ENCODE measurements around the gene SFXN3. TPM values are rescaled to one million over a fixed set of nuclear protein-coding genes. Genes with fewer than 3 reads are reported as not detected.

Gene SFXN3
- total RNA-seq, 1 donor from 2014 or later = 46.5 TPM

DNA sequence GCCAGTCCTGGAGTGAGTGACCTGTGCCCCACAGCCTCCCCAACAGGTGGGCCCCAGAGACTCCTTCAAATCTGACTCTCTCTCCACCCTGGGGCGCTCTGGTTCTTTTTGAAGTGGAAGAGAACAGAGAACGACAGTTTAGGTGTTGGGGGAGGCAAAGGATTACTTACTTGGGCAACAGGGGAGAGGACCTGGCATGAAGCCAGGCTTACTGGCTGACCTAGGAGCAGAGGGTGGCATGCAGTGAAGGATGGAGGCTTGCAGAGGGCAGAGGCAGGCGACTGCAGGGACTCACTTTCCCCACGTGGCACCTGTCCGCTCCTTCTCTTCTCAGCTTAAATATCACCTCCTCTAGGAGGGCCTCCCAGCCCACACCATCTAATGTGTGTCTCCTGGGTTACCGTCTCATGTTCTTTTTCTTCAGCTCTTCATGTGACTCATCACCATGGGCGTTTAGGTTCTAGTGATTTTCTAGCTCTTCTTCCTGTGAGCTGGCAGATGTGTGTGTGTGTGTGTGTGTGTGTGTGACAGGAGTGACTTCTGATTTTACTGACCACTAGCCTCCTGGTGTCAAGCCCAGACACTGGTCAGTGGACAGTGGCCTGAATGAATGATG is 16.0 kb upstream of the SFXN3 start:
- DNase-seq (ENCODE audit: low spot score) = no peak

DNA sequence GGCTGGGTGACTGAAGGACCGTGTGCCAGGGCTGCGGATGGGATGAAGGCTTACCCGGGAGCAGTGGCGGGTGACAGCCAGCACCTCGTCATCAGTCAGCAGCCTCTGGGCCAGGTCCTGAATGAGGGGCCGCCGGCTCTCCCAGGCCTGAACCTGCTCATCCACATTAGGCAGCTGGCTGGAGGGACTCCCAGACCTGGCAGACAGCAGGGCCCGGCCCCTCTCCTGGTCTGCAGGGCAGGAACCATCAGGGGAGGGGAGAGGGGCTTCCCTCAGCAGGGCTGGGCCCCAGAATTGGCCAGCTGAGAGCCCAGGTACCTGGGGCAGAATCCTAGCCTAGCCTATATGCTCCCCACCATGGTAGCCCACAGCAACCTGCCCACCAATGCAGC is 15.5 kb upstream of the SFXN3 start:
- DNase-seq (ENCODE audit: low spot score) = no peak

DNA sequence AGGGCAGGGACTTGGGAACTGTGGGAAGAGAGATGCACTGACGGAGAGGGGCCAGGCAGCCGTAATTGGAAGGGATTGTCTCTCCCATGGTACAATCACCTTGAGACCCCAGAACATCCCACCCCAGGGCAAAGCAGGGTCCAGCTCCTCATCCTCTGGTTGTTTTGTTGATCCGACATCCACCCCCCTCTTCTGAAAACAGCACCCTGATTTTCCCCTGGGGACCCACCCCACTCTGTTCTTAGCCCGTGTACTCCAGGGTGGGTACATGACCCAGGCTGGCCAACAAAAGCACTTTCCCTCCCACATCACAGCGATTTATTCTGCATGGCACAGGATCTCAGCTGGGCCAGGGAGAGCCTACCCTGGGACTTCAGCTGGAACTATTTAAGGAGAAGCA is 14.2 kb upstream of the SFXN3 start:
- DNase-seq (ENCODE audit: low spot score) = no peak

GRCh38 chr10:101018118-101018599 is 12.9 kb upstream of the SFXN3 start:
- no peak for DNase-seq (ENCODE audit: low spot score)

- DNase-seq (ENCODE audit: low spot score) = peak; percentile 95
Observed at GRCh38 chr10:101018600-101019439, 12.2 kb upstream of the SFXN3 start.

- no peak for DNase-seq (ENCODE audit: low spot score)
Observed at GRCh38 chr10:101019440-101019703, 11.7 kb upstream of the SFXN3 start.

GRCh38 chr10:101020427-101021075 is 10.5 kb upstream of the SFXN3 start:
- no peak for DNase-seq (ENCODE audit: low spot score)

- DNase-seq (ENCODE audit: low spot score) = no peak
Observed at GRCh38 chr10:101021239-101021638, 9.8 kb upstream of the SFXN3 start.

GRCh38 chr10:101021692-101022251 is 9.3 kb upstream of the SFXN3 start:
- no peak for DNase-seq (ENCODE audit: low spot score)

DNA sequence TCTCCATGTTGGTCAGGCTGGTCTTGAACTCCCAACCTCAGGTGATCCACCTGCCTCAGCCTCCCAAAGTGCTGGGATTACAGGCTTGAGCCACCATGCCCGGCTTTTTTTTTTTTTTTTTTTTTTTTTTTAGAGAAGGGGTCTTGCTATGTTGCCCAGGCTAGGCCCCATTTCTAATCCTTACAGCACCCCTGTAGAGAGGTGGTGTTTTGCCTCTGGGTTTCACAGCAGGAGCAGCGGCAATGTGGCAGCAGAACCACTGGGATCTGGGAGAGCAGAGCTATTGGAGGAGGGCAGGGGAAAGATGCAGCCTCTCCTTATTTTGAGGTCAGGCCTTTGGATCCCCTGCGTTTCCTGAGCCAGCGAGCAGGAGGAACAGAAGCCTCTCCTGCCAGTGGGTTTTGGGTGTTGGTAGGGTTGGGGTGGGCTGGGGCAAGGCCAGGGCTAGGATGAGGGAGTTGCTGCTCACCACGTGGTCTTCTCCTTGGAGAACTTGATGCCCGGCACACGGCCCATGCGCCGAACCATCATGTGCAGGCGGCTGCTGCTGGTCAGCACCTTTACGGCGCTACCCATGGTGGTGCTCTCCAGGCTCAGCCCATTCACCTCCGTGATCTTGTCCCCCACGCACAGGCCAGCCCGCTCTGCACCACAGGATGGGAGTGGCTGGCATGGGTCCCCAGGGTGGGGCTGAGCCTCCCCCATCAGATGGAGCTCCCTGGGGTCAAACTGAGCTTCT is 7.9 kb upstream of the SFXN3 start:
- no peak for DNase-seq (ENCODE audit: low spot score)

DNA sequence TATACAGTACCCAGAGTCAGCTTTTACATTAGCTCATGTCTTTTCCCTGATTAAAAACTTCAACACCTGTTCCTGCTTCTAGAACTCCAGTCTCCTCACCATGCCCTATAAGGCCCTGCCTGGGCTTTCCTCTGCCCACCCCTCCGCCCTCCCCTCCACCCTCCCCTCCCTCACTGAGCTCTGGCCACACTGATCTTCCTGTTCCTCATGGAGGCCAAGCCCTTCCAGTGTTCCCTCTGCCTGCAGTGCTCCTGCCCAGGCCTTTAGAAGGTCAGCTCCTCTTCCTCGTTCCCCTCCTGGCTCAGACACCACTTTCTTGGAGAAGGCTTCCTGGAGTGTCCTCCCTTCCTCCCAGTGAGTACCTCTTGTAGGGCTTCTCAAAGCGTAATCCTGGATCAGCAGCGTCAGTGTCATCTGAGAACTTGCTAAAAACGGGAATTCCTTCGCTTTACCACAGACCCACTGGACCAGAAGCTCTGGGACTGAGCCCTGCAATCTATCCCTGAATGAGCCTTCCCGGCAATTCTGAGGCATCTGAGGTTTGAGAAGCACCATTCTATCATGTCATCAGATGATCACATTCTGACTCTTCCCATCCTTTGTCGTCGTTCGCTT is 3.8 kb upstream of the SFXN3 start:
- DNase-seq (ENCODE audit: low spot score) = no peak

GRCh38 chr10:101028446-101029337 is 2.3 kb upstream of the SFXN3 start:
- no peak for DNase-seq (ENCODE audit: low spot score)

DNA sequence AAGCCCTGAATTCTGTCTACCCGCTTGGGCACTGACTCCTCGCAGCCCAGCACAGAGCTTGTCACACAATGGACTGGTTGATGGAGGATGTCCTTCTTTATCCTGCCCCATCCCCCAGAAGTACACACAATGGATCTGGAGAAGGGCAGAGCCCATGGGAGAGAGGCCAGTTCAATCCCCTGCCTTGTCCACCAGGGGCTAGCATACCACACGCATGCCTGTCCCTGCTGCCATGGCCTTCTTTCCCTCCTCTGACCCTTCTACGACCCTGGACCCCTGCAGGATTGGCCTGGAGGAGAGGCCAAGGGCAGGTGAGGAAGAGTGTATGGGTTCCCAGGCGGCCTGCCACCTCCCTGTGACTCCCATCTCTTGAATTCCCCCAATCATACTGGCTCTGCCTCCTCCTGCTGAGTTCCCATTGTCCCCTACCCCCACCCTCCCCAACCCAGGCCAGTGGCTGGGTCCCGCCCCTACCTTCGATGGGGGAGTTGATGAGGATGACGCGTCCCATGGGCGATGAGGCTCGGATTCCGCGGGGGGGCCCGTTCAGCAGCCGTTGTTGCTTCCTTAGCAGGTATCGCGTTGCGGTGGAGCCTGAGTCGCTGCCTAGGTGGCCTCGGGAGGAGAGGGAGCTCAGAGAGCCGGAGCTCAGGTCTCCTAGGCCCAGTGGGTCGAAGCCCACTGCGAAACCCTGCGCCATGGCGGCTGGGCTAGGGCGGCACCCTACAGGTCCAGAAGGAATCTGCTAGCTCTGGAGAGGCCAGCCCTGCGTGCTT is 1.3 kb upstream of the SFXN3 start:
- DNase-seq (ENCODE audit: low spot score) = no peak

DNA sequence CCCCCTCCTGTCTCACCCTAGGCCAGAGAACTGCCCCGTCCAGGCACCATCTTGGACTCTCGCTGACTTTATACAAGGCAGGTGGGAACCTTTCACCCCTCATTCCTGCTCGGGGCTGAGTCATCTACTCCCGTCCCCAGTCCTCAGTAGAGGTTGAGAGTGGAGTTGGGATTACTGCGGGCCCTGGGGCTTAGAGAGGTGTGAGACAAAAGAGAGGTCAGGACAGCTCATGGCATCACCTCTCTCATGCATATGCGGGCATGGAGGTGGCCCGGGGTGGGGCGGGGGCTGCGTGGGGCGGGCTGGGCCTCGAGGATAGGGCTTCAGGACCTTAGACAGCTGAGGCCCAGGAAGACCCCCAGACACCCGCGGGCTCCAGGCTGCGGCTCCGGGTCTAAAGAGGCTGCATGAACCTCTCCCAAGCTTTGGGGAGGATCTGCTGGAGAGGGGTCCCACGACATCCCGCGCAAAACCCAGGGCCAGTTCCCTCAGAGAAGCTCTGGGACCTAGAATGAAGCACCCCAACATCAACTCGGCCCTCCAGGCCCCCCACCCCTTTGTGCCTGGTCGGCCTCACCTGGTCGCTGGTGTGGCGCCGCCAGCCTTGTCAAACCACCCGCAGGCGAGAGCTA is 422 bp upstream of the SFXN3 start:
- no peak for DNase-seq (ENCODE audit: low spot score)

- peak; percentile 94 for DNase-seq (ENCODE audit: low spot score)
Observed at GRCh38 chr10:101031796-101032636, 982 bp downstream of the SFXN3 start.

- DNase-seq (ENCODE audit: low spot score) = no peak
Observed at GRCh38 chr10:101032637-101033224, 1.7 kb downstream of the SFXN3 start.

GRCh38 chr10:101033276-101033675 is 2.2 kb downstream of the SFXN3 start:
- DNase-seq (ENCODE audit: low spot score) = no peak

Data from mesenteric fat pad (tissue), 1 donor.